ENCODE measurements around the gene ZNF335. TPM values are rescaled to one million over a fixed set of nuclear protein-coding genes. Genes with fewer than 3 reads are reported as not detected.
"Not testable (repeated sequence)": the region's sequence is repeated elsewhere in the genome, so short reads cannot be mapped to it uniquely, and the experiment has no call there.

Gene ZNF335
- total RNA-seq, 1 donor from 2014 or later, result 23.9 TPM

GRCh38 chr20:45934586-45935415 lies 37.2 kb downstream of the ZNF335 start, which contains the start of gene PCIF1:
Gene PCIF1 (plus strand): TSS chr20:45934683. CDS start chr20:45939000, 4,317 bp downstream.
- Mint-ChIP-seq H3K27ac (ENCODE audit: unreplicated experiment) (peak within 1 kb of the TSS; percentile 97), H3K4me3 (ENCODE audit: unreplicated experiment) (peak within 1 kb of the TSS; percentile 97), H3K4me1 (ENCODE audit: unreplicated experiment) (peaks cover 18% of the 10 kb centered on the region), H3K36me3 (ENCODE audit: unreplicated experiment) (peaks cover 13% of the 10 kb centered on the region), H3K9me3 (ENCODE audit: unreplicated experiment) (no peaks in the 10 kb centered on the region), H3K27me3 (ENCODE audit: unreplicated experiment) (no peaks in the 10 kb centered on the region)
- peak; percentile 99 for DNase-seq (ENCODE audit: extremely low spot score, unreplicated experiment)
- TF ChIP-seq CTCF (IDR thresholded peaks at IDR 0.05), result no peak

- Mint-ChIP-seq H3K9me3 (ENCODE audit: unreplicated experiment) (no peaks in the 10 kb centered on the region), H3K27ac (ENCODE audit: unreplicated experiment) (peak overlapping the region; percentile 97), H3K4me1 (ENCODE audit: unreplicated experiment) (peaks cover 18% of the 10 kb centered on the region), H3K4me3 (ENCODE audit: unreplicated experiment) (peak overlapping the region; percentile 97), H3K36me3 (ENCODE audit: unreplicated experiment) (peaks cover 6% of the 10 kb centered on the region), H3K27me3 (ENCODE audit: unreplicated experiment) (no peaks in the 10 kb centered on the region)
- TF ChIP-seq CTCF (IDR thresholded peaks at IDR 0.05), result no peak
- no peak for DNase-seq (ENCODE audit: extremely low spot score, unreplicated experiment)
These were observed 37.9 kb downstream of the ZNF335 start for GRCh38 chr20:45934046-45934585.

GRCh38 chr20:45933266-45934045 lies 38.5 kb downstream of the ZNF335 start:
- no peaks in the 10 kb centered on the region for H3K27me3 Mint-ChIP-seq (ENCODE audit: unreplicated experiment)
- H3K4me1 Mint-ChIP-seq (ENCODE audit: unreplicated experiment), result peaks cover 18% of the 10 kb centered on the region
- TF ChIP-seq CTCF (IDR thresholded peaks at IDR 0.05), result peak; percentile 44
- no peaks in the 10 kb centered on the region for H3K9me3 Mint-ChIP-seq (ENCODE audit: unreplicated experiment)
- peak overlapping the region; percentile 97 for H3K4me3 Mint-ChIP-seq (ENCODE audit: unreplicated experiment)
- peak; percentile 88 for DNase-seq (ENCODE audit: extremely low spot score, unreplicated experiment)
- H3K27ac Mint-ChIP-seq (ENCODE audit: unreplicated experiment), result peak overlapping the region; percentile 97
- peaks cover 3% of the 10 kb centered on the region for H3K36me3 Mint-ChIP-seq (ENCODE audit: unreplicated experiment)

GRCh38 chr20:45931680-45932079 lies 40.3 kb downstream of the ZNF335 start:
- DNase-seq (ENCODE audit: extremely low spot score, unreplicated experiment); H3K4me3 Mint-ChIP-seq (ENCODE audit: unreplicated experiment); H3K9me3 Mint-ChIP-seq (ENCODE audit: unreplicated experiment): not testable (repeated sequence)

GRCh38 chr20:45927071-45927878 lies 44.7 kb downstream of the ZNF335 start:
- Mint-ChIP-seq H3K4me3 (ENCODE audit: unreplicated experiment) (no peak overlapping the region), H3K27me3 (ENCODE audit: unreplicated experiment) (no peaks in the 10 kb centered on the region), H3K36me3 (ENCODE audit: unreplicated experiment) (peaks cover 3% of the 10 kb centered on the region), H3K4me1 (ENCODE audit: unreplicated experiment) (peaks cover 30% of the 10 kb centered on the region), H3K9me3 (ENCODE audit: unreplicated experiment) (no peaks in the 10 kb centered on the region), H3K27ac (ENCODE audit: unreplicated experiment) (no peak overlapping the region)
- TF ChIP-seq CTCF (IDR thresholded peaks at IDR 0.05), result no peak
- no peak for DNase-seq (ENCODE audit: extremely low spot score, unreplicated experiment)

More at GRCh38 chr20:45931680-45932079, 40.3 kb downstream of the ZNF335 start:
- not testable (repeated sequence) for H3K27ac Mint-ChIP-seq (ENCODE audit: unreplicated experiment); H3K27me3 Mint-ChIP-seq (ENCODE audit: unreplicated experiment); H3K36me3 Mint-ChIP-seq (ENCODE audit: unreplicated experiment)
- H3K4me1 Mint-ChIP-seq (ENCODE audit: unreplicated experiment), result peaks cover 14% of the 10 kb centered on the region

All from osteocyte (in vitro differentiated cells).